ENCODE measurements around the gene PTAR1. TPM values are rescaled to one million over a fixed set of nuclear protein-coding genes. Genes with fewer than 3 reads are reported as not detected.

Gene PTAR1
- total and polyA plus RNA-seq, 7 experiments from 2014 or later = 11.1 to 82.4 (median 60.2) TPM

DNA sequence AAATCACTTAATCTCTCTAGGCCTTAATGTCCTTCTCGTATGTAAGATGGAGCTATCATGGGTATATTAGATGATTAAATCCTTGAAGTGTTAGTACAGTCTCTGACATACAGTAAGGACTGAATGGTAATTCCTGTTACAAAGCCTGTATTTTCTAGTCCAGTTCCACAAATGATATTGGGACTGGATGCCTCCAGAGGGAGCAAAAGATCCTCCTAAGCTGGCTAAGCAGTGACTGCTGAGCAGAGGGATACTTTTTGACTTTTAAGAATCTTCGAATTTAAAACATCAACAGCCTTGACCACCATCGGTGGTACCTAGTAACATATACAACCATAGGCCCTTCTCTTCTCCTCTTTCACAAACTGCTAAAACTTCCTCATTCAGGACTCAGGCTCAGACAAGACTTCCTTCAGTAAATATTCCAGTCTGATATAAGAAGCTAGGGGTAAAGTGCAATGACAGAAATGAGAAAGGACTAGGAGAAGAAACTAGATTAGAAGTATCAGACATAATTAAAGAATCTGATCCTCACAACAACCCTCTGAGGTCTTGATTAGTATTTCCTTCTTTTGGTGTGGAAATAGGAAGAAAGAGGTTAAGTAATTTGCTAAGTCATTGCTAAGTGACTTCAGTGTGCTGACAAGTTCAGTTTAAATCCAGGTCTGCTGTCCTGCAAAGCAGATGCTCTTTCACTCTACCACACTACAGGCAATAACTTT lies 13.9 kb downstream of the PTAR1 start:
- no peaks in the 10 kb centered on the region for H3K9me3 ChIP-seq (ENCODE audit: control insufficient read depth in 2 of 3, low read length in 3 of 3)
- ChIA-PET CTCF (interaction anchor here (0.6 kb wide), 1 partner anchor 123 kb away, joined by 3 read pairs; no protein-coding TSS in a partner anchor), POLR2A (no interaction called here)
- DNase-seq (no peak), ATAC-seq (peak; percentile 50)
- no peak overlapping the region for H3K4me3 ChIP-seq (ENCODE audit: low read length)
- H3K36me3 ChIP-seq (ENCODE audit: control insufficient read depth in 2 of 3, insufficient read depth in 3 of 3, low read length in 3 of 3) = peaks cover 0 to 28% (median 4%) of the 10 kb centered on the region in 3 experiments
- H3K4me1 ChIP-seq (ENCODE audit: control insufficient read depth in 2 of 2, insufficient read depth in 2 of 2, low read length in 2 of 2) = no peaks in the 10 kb centered on the region
- no peaks in the 10 kb centered on the region for H3K9me3 Mint-ChIP-seq
- peak overlapping the region in 1 of 10 donors; percentile 15 for H3K4me3 Mint-ChIP-seq
- no peak overlapping the region for H3K27ac ChIP-seq (ENCODE audit: low read depth, low read length)
- no peaks in the 10 kb centered on the region for H3K27me3 ChIP-seq (ENCODE audit: control insufficient read depth in 2 of 2, insufficient read depth in 2 of 2, low read length in 2 of 2)
- no peaks in the 10 kb centered on the region for H3K27me3 Mint-ChIP-seq
- peaks cover 15 to 59% (median 32%) of the 10 kb centered on the region in 5 donors for H3K36me3 Mint-ChIP-seq
- peaks cover 28 to 71% (median 55%) of the 10 kb centered on the region in 7 donors for H3K4me1 Mint-ChIP-seq
- intact Hi-C loops (cut with micrococcal nuclease) = loop anchor here in 1 of 2 donors (10.0 kb wide), 1 partner anchor 129 kb away; no protein-coding TSS in a partner anchor
- peak overlapping the region in 6 of 9 donors; percentile 2 to 79 (median 40) for H3K27ac Mint-ChIP-seq

DNA sequence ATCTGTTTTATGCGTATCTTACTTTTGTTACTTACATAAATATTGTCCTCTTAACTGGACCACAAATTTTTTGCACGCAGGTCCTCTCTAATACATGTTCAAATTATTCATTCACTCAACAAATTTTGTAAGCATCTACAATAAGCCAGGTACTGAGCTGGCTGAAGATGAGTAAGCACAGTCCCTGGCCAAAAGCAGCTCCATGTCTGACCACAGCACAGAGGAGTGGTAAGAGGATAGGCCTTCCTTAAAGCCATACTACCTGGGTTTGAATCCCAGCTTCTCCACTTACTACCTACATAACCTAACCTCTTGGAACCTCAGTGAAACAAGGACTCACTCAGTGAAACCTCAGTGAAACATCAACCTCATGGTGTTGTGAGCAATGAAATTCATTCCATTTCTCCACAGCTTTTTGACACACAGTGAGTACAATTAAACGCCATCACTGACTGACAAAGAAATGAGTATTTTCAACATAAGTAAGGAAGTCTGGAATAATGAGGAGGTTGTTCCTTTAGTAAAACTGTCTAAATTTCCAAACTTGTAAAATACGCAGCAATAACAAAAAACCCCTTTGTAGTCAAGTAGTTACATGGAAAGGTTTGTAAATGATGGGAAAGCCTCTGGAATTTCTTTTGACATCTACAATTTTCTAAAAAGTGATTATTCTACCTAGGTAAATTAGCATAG lies 15.0 kb downstream of the PTAR1 start:
- Mint-ChIP-seq H3K27me3 (no peaks in the 10 kb centered on the region), H3K4me1 (peaks cover 26 to 61% (median 45%) of the 10 kb centered on the region in 7 donors), H3K27ac (peak overlapping the region in 1 of 9 donors; percentile 50), H3K36me3 (peaks cover 13 to 61% (median 28%) of the 10 kb centered on the region in 5 donors), H3K4me3 (no peak overlapping the region), H3K9me3 (no peaks in the 10 kb centered on the region)
- Histone ChIP-seq H3K4me3 (ENCODE audit: low read length) (no peak overlapping the region), H3K4me1 (ENCODE audit: control insufficient read depth in 2 of 2, insufficient read depth in 2 of 2, low read length in 2 of 2) (no peaks in the 10 kb centered on the region), H3K27me3 (ENCODE audit: control insufficient read depth in 2 of 2, insufficient read depth in 2 of 2, low read length in 2 of 2) (no peaks in the 10 kb centered on the region), H3K27ac (ENCODE audit: low read depth, low read length) (no peak overlapping the region), H3K36me3 (ENCODE audit: control insufficient read depth in 2 of 3, insufficient read depth in 3 of 3, low read length in 3 of 3) (peaks cover 0 to 21% (median 4%) of the 10 kb centered on the region in 3 experiments), H3K9me3 (ENCODE audit: control insufficient read depth in 2 of 3, low read length in 3 of 3) (no peaks in the 10 kb centered on the region)
- POLR2A ChIA-PET = no interaction called here
- intact Hi-C loops (cut with micrococcal nuclease) = loop anchor here (5.0 to 10.0 kb wide), 2 partner anchors 130 to 137 kb away; no protein-coding TSS in a partner anchor
- no peak for ATAC-seq
- no peak for DNase-seq
- CTCF ChIA-PET = no interaction called here

DNA sequence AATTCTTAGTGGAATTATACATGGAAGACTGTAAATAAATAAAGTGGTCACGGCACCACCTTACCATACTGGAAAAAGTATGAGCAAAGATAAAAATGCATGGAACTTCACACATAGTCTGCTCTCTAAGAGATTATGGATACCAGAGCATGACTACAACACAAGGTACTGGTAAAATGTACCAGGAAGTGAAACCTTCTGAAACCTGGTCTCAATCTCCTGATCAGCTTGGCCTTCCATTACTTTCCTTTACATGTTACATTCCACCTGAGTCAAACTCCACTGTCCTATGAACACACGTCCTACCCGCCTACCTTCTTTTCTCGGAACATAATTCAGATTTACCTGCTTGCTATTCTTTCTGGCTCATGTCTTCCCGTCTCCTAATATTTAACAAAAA lies 15.9 kb downstream of the PTAR1 start:
- ChIA-PET CTCF (no interaction called here), POLR2A (no interaction called here)
- no peak overlapping the region for H3K4me3 ChIP-seq (ENCODE audit: low read length)
- intact Hi-C loops (cut with micrococcal nuclease) = loop anchor here (2.0 to 10.0 kb wide), 3 partner anchors 13 to 138 kb away; no protein-coding TSS in a partner anchor
- DNase-seq (no peak), ATAC-seq (no peak)
- H3K4me1 ChIP-seq (ENCODE audit: control insufficient read depth in 2 of 2, insufficient read depth in 2 of 2, low read length in 2 of 2) = no peaks in the 10 kb centered on the region
- H3K36me3 ChIP-seq (ENCODE audit: control insufficient read depth in 2 of 3, insufficient read depth in 3 of 3, low read length in 3 of 3) = peaks cover 0 to 13% (median 4%) of the 10 kb centered on the region in 3 experiments
- peak overlapping the region in 1 of 9 donors; percentile 14 for H3K27ac Mint-ChIP-seq
- H3K9me3 Mint-ChIP-seq = no peaks in the 10 kb centered on the region
- H3K36me3 Mint-ChIP-seq = peaks cover 12 to 64% (median 29%) of the 10 kb centered on the region in 5 donors
- H3K27me3 ChIP-seq (ENCODE audit: control insufficient read depth in 2 of 2, insufficient read depth in 2 of 2, low read length in 2 of 2) = no peaks in the 10 kb centered on the region
- peaks cover 23 to 52% (median 39%) of the 10 kb centered on the region in 7 donors for H3K4me1 Mint-ChIP-seq
- no peak overlapping the region for H3K27ac ChIP-seq (ENCODE audit: low read depth, low read length)
- H3K27me3 Mint-ChIP-seq = no peaks in the 10 kb centered on the region
- H3K9me3 ChIP-seq (ENCODE audit: control insufficient read depth in 2 of 3, low read length in 3 of 3) = no peaks in the 10 kb centered on the region
- no peak overlapping the region for H3K4me3 Mint-ChIP-seq

DNA sequence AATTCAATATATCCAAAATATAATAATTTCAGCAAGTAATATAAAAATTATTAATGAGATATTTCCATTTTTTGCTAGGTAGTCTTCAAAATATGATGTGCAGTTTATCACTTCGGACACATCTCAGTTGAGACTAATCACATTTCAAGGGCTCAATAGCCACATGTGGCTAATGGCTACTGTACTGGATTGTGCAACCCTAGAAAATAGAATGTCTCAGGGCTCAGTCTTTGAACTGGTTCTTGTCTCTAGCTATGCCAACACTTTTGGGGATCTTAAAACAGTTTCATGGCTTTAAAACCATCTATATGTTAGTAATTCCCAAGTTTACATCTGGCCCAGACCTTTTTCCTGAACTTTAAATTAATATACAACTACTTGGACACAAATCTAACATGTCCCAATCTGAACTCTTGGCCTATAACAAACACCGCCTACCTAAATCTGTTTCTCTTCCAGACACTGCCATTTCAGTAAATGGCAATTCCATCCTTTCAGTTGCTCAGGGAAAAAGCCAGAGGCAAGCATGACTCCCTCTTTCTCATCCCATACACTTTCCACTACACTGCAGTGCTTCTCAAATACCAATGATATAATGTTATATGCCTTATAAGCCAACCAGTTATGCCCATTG lies 18.8 kb downstream of the PTAR1 start:
- DNase-seq (no peak), ATAC-seq (no peak)
- Mint-ChIP-seq H3K4me1 (peaks cover 12 to 29% (median 23%) of the 10 kb centered on the region in 7 donors), H3K36me3 (peaks cover 8 to 57% (median 26%) of the 10 kb centered on the region in 5 donors), H3K9me3 (no peaks in the 10 kb centered on the region), H3K27me3 (no peaks in the 10 kb centered on the region), H3K4me3 (no peak overlapping the region), H3K27ac (peak overlapping the region in 1 of 9 donors; percentile 6)
- Histone ChIP-seq H3K27ac (ENCODE audit: low read depth, low read length) (no peak overlapping the region), H3K36me3 (ENCODE audit: control insufficient read depth in 2 of 3, insufficient read depth in 3 of 3, low read length in 3 of 3) (peaks cover 0 to 6% (median under 1%) of the 10 kb centered on the region in 3 experiments), H3K4me3 (ENCODE audit: low read length) (no peak overlapping the region), H3K4me1 (ENCODE audit: control insufficient read depth in 2 of 2, insufficient read depth in 2 of 2, low read length in 2 of 2) (no peaks in the 10 kb centered on the region), H3K9me3 (ENCODE audit: control insufficient read depth in 2 of 3, low read length in 3 of 3) (no peaks in the 10 kb centered on the region), H3K27me3 (ENCODE audit: control insufficient read depth in 2 of 2, insufficient read depth in 2 of 2, low read length in 2 of 2) (no peaks in the 10 kb centered on the region)
- intact Hi-C loops (cut with micrococcal nuclease) = loop anchor here (5.0 to 10.0 kb wide), 2 partner anchors 134 to 141 kb away; no protein-coding TSS in a partner anchor
- ChIA-PET CTCF (no interaction called here), POLR2A (no interaction called here)

DNA sequence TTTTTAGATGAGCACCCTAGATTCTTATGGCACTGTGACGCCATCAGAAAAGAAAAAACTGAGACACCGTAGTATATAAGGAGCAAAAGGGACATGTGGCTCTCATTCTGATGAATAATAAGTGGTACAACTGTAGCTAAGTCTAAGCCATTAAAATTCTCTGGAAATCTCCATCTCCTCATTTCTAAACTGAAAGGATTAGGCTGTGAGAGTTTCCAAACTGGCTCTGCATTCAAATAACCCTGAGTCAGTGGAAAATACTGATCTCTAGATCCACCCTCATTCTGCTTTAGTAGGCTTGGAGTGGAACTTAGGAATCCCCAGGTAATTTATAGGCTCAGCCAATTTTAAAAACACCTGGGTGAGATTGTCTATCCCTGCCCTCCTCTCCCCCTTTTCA lies 28.5 kb downstream of the PTAR1 start:
- Histone ChIP-seq H3K27ac (ENCODE audit: low read depth, low read length) (no peak overlapping the region), H3K36me3 (ENCODE audit: control insufficient read depth in 2 of 3, insufficient read depth in 3 of 3, low read length in 3 of 3) (peaks cover 14 to 51% (median 19%) of the 10 kb centered on the region in 3 experiments), H3K9me3 (ENCODE audit: control insufficient read depth in 2 of 3, low read length in 3 of 3) (no peaks in the 10 kb centered on the region), H3K4me1 (ENCODE audit: control insufficient read depth in 2 of 2, insufficient read depth in 2 of 2, low read length in 2 of 2) (no peaks in the 10 kb centered on the region), H3K27me3 (ENCODE audit: control insufficient read depth in 2 of 2, insufficient read depth in 2 of 2, low read length in 2 of 2) (no peaks in the 10 kb centered on the region), H3K4me3 (ENCODE audit: low read length) (no peak overlapping the region)
- ATAC-seq (no peak), DNase-seq (no peak)
- CTCF ChIA-PET = no interaction called here
- intact Hi-C loops (cut with micrococcal nuclease) = no loop called here
- POLR2A ChIA-PET = no interaction called here
- peak overlapping the region in 1 of 9 donors; percentile 20 for H3K27ac Mint-ChIP-seq
- H3K36me3 Mint-ChIP-seq = peaks cover 19 to 57% (median 46%) of the 10 kb centered on the region in 5 donors
- H3K9me3 Mint-ChIP-seq = no peaks in the 10 kb centered on the region
- peaks cover 0 to 9% (median 0%) of the 10 kb centered on the region in 7 donors for H3K4me1 Mint-ChIP-seq
- no peak overlapping the region for H3K4me3 Mint-ChIP-seq
- H3K27me3 Mint-ChIP-seq = no peaks in the 10 kb centered on the region

DNA sequence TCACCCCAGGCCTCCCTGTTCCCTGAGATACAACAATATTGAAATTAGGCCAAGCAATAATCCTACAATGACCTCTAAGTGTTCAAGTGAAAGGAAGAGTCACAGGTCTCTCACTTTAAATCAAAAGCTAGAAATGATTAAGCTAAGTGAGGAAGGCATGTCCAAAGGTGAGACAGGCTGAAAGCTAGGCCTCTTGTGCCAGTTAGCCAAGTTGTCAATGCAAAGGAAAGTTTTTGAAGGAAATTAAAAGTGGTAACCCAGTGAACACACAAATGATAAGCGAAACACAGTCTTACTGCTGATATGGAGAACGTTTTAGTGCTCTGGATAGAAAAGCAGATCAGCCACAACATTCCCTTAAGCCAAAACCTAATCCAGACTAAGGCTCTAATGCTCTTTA lies 39.8 kb downstream of the PTAR1 start:
- intact Hi-C loops (cut with micrococcal nuclease) = no loop called here
- no peak for ATAC-seq

More for the DNA sequence above, 39.8 kb downstream of the PTAR1 start:
- ChIA-PET POLR2A (no interaction called here), CTCF (no interaction called here)
- no peak overlapping the region for H3K4me3 ChIP-seq (ENCODE audit: low read length)
- H3K27ac Mint-ChIP-seq = peak overlapping the region in 1 of 9 donors; percentile 14
- H3K9me3 ChIP-seq (ENCODE audit: control insufficient read depth in 2 of 3, low read length in 3 of 3) = no peaks in the 10 kb centered on the region
- no peak overlapping the region for H3K4me3 Mint-ChIP-seq
- peaks cover 0 to 2% (median 0%) of the 10 kb centered on the region in 11 donors for H3K9me3 Mint-ChIP-seq
- no peak for DNase-seq
- no peaks in the 10 kb centered on the region for H3K4me1 ChIP-seq (ENCODE audit: control insufficient read depth in 2 of 2, insufficient read depth in 2 of 2, low read length in 2 of 2)
- no peaks in the 10 kb centered on the region for H3K4me1 Mint-ChIP-seq
- H3K27me3 ChIP-seq (ENCODE audit: control insufficient read depth in 2 of 2, insufficient read depth in 2 of 2, low read length in 2 of 2) = no peaks in the 10 kb centered on the region
- H3K27ac ChIP-seq (ENCODE audit: low read depth, low read length) = no peak overlapping the region
- peaks cover 0 to 38% (median 0%) of the 10 kb centered on the region in 3 experiments for H3K36me3 ChIP-seq (ENCODE audit: control insufficient read depth in 2 of 3, insufficient read depth in 3 of 3, low read length in 3 of 3)
- H3K36me3 Mint-ChIP-seq = peaks cover 14 to 79% (median 58%) of the 10 kb centered on the region in 5 donors
- H3K27me3 Mint-ChIP-seq = no peaks in the 10 kb centered on the region
